Measurements from ENCODE around the gene MYL12B.

The MYL12B gene

GRCh38 chr18:3234457-3234856 lies 27.5 kb upstream of the MYL12B start:
- H3K27ac ChIP-seq (ENCODE audit: extremely low read depth, low read depth, low read length), result no peak overlapping the region
- no peaks in the 10 kb centered on the region for H3K36me3 ChIP-seq (ENCODE audit: control insufficient read depth in 2 of 2, insufficient read depth in 1 of 2, low read length in 2 of 2)
- no peaks in the 10 kb centered on the region for H3K4me1 ChIP-seq (ENCODE audit: control insufficient read depth, insufficient read depth, low read length)
- TF ChIP-seq ZNF19 (tag by site-specific recombination; IDR thresholded peaks at IDR 0.05; ENCODE audit: low read depth), result no peak
- no peak for TF ChIP-seq TCF7L2 (IDR thresholded peaks at IDR 0.05; ENCODE audit: borderline replicate concordance, low read depth, low read length)
- TF ChIP-seq ZNF488 (tag by site-specific recombination; IDR thresholded peaks at IDR 0.05), result no peak
- TF ChIP-seq, protein P1, sequence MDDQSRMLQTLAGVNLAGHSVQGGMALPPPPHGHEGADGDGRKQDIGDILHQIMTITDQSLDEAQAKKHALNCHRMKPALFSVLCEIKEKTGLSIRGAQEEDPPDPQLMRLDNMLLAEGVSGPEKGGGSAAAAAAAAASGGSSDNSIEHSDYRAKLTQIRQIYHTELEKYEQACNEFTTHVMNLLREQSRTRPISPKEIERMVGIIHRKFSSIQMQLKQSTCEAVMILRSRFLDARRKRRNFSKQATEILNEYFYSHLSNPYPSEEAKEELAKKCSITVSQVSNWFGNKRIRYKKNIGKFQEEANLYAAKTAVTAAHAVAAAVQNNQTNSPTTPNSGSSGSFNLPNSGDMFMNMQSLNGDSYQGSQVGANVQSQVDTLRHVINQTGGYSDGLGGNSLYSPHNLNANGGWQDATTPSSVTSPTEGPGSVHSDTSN (CRISPR knock-in tag; IDR thresholded peaks at IDR 0.05), result no peak
- no peak for TF ChIP-seq ZSCAN5A (tag by site-specific recombination; IDR thresholded peaks at IDR 0.05)
- TF ChIP-seq BCL11A (tag by site-specific recombination; IDR thresholded peaks at IDR 0.05; ENCODE audit: low read depth), result no peak
- no peak for TF ChIP-seq ZBTB44 (tag by site-specific recombination; IDR thresholded peaks at IDR 0.05)
- no peak for TF ChIP-seq ZNF664 (tag by site-specific recombination; IDR thresholded peaks at IDR 0.05)
- no peak for TF ChIP-seq ZNF501 (tag by site-specific recombination; IDR thresholded peaks at IDR 0.05)
- TF ChIP-seq, protein P2, sequence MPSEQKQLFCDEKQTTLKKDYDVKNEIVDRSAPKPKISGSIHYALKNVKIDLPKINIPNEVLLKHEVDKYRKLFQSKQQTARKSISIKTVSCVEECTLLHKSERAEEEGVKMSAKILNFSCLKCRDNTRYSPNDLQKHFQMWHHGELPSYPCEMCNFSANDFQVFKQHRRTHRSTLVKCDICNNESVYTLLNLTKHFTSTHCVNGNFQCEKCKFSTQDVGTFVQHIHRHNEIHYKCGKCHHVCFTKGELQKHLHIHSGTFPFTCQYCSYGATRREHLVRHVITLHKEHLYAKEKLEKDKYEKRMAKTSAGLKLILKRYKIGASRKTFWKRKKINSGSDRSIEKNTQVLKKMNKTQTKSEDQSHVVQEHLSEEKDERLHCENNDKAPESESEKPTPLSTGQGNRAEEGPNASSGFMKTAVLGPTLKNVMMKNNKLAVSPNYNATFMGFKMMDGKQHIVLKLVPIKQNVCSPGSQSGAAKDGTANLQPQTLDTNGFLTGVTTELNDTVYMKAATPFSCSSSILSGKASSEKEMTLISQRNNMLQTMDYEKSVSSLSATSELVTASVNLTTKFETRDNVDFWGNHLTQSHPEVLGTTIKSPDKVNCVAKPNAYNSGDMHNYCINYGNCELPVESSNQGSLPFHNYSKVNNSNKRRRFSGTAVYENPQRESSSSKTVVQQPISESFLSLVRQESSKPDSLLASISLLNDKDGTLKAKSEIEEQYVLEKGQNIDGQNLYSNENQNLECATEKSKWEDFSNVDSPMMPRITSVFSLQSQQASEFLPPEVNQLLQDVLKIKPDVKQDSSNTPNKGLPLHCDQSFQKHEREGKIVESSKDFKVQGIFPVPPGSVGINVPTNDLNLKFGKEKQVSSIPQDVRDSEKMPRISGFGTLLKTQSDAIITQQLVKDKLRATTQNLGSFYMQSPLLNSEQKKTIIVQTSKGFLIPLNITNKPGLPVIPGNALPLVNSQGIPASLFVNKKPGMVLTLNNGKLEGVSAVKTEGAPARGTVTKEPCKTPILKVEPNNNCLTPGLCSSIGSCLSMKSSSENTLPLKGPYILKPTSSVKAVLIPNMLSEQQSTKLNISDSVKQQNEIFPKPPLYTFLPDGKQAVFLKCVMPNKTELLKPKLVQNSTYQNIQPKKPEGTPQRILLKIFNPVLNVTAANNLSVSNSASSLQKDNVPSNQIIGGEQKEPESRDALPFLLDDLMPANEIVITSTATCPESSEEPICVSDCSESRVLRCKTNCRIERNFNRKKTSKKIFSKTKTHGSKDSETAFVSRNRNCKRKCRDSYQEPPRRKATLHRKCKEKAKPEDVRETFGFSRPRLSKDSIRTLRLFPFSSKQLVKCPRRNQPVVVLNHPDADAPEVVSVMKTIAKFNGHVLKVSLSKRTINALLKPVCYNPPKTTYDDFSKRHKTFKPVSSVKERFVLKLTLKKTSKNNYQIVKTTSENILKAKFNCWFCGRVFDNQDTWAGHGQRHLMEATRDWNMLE (tag by site-specific recombination; conservative IDR thresholded peaks at IDR 0.05; ENCODE audit: low read depth), result no peak
- peak; percentile 48; the same call in 1 of the 2 replicates for TF ChIP-seq ZFHX2 (tag by site-specific recombination; conservative IDR thresholded peaks at IDR 0.05)
- TF ChIP-seq EGR2 (tag by site-specific recombination; IDR thresholded peaks at IDR 0.05; ENCODE audit: low read depth), result 0 out of 2 replicates have a peak, but pooled peaks have one; percentile 38
- ChIA-PET CTCF (interaction anchor here (0.9 to 1.4 kb wide), 3 partner anchors 11 to 265 kb away, joined by 3 to 6 read pairs (median 5); no protein-coding TSS in a partner anchor), POLR2A (interaction anchor here (1.5 kb wide), 1 partner anchor 13 kb away, joined by 3 read pairs; the partner anchor contains the start of gene MYL12A)
- no peaks in the 10 kb centered on the region for H3K9me3 ChIP-seq (ENCODE audit: control insufficient read depth, insufficient read depth, low read depth, low read length)
- H3K4me3 ChIP-seq (ENCODE audit: low read depth, low read length), result no peak overlapping the region

- POLR2A ChIA-PET, result no interaction called here
- Histone ChIP-seq H3K4me1 (ENCODE audit: control insufficient read depth, insufficient read depth, low read length) (no peaks in the 10 kb centered on the region), H3K4me3 (ENCODE audit: low read depth, low read length) (no peak overlapping the region), H3K27ac (ENCODE audit: extremely low read depth, low read depth, low read length) (no peak overlapping the region), H3K36me3 (ENCODE audit: control insufficient read depth in 2 of 2, insufficient read depth in 1 of 2, low read length in 2 of 2) (no peaks in the 10 kb centered on the region), H3K9me3 (ENCODE audit: control insufficient read depth, insufficient read depth, low read depth, low read length) (no peaks in the 10 kb centered on the region)
- CTCF ChIA-PET, result interaction anchor here (1.5 kb wide), 1 partner anchor 10 kb away, joined by 5 read pairs; no protein-coding TSS in a partner anchor
- TF ChIP-seq ZNF354C (tag by site-specific recombination; IDR thresholded peaks at IDR 0.05; ENCODE audit: borderline replicate concordance, low read depth) (no peak), ZNF501 (tag by site-specific recombination; IDR thresholded peaks at IDR 0.05) (no peak), ZNF202 (tag by site-specific recombination; IDR thresholded peaks at IDR 0.05; ENCODE audit: borderline replicate concordance) (no peak), ZNF426 (tag by site-specific recombination; IDR thresholded peaks at IDR 0.05) (no peak), FEZF1 (tag by site-specific recombination; IDR thresholded peaks at IDR 0.05) (no peak), ZNF785 (tag by site-specific recombination; IDR thresholded peaks at IDR 0.05) (no peak), ZXDB (tag by site-specific recombination; IDR thresholded peaks at IDR 0.05) (no peak), AEBP2 (tag by site-specific recombination; IDR thresholded peaks at IDR 0.05; ENCODE audit: borderline replicate concordance) (no peak), ZNF24 (tag by site-specific recombination; IDR thresholded peaks at IDR 0.05) (no peak), ZNF692 (tag by site-specific recombination; IDR thresholded peaks at IDR 0.05) (no peak)
Measured at GRCh38 chr18:3235846-3236245, 26.1 kb upstream of the MYL12B start.

All from HEK293 (cell line).